ENCODE data around the gene CAV1.

Gene CAV1

DNA sequence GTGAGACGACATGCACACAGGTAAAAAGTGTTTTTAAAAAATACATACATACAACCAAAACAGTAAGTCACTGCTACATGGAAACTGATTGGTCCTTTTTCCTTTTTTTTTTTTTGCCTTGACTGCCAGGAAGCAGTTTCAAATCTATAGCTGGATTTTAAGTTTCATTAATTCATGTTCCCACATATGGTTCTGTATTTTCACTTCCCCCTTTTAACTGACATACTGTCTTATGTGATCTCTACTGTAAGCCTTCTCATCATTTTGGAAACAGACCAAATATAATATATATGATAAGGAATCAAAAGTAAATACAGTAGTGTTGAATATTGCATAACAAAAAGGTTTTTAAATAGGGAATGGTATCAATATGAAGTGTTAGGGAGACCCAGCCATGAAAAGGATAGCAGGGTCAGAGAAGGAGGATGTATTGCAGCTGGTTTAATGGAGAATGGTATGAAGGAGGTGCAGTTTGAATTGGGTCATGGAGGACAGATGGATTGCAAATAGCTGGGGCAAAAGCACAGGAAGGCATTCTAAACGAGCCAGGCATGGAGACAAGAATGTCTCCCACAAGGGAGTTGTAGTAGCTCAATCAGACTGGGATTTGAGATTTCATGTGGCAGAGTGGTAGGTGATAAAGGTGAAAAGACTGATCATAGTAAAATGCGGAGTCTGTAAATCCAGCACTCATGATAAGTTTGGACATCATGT, 5.4 kb downstream of the CAV1 start:
- DNase-seq (ENCODE audit: low read depth), result no peak

DNA sequence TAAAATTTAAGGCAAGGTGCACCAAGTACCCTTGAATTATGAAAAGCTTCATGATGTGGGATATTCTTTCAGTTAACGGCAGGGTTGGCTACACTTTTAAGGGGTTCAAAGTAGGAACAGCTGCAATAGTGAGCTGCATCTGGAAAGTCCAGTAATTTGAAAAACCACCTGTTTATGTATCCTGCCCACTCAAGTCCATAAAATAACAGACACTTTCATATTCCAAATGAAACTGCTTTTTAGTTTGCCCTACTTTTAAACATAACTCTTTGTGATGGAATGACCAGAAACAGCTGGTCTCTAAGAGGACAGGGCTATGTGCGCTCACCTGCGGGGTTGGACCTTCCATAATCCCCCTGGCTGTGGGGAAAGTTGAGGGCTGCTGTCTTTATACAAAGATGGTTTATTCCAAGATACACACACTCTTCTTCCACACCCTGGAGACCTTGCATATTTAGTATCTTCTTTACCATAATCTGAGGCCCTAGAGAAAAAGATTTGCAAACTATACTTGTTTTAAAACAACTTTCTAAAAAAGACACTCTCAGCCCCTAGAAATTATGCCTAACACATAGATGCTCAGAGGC, 7.4 kb downstream of the CAV1 start:
- DNase-seq (ENCODE audit: low read depth), result no peak

DNA sequence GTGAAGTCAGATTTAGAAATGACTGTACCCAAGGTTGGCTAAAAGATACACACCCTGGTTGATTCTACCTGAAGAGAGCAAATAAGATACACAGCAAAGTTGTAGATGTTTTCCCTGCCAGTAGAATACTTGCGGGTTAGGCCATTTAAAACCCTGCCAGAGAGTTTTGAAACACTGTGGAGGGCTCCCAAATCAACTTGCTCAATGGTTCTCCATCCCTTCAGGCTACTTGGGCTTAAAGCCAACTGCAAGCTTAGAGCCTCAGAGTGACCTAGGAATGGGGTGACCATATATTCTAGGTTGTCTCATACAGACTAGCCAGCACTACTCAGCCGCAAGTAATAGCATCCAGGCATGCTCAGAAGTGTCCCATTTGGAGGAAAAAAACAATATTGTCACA, 10.0 kb downstream of the CAV1 start:
- peak; percentile 55 for DNase-seq (ENCODE audit: low read depth)

DNA sequence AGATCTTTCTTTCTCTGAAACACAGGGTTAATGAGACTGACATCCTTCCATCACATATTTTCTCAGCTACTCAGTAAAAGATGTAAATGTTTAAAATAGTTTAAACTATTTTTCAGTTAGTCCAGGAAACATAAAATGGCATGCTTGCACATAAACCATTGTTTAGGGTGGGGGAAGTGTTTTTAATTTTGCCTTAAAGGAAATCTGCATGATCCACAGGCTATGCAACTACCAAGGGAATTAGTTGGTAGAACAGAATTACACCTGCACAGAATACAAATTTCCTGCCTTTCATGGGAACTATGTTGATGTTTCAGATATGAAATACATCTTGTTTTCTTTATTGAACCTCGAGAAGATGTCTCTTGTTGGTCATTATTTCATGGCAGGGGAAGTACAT, 10.6 kb downstream of the CAV1 start:
- no peak for DNase-seq (ENCODE audit: low read depth)

DNA sequence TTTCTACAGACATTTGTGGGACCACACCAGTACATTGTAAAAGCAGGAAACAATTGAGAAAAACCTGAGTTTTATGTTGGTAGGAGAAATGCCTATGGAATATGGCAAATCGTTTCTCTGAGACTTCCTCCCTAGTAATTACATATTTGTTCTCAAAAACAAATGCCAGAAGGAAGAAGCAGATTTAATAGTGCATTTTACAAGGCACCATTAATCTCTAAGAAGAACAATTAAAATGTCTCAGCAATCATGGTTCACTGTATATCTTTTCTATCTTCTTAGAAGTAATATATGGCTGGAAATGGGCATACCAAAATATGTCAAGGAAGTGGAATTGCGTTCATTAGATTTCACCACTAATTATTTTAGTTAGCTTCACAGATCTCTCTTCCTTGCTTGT, 13.3 kb downstream of the CAV1 start:
- DNase-seq (ENCODE audit: low read depth), result no peak

DNA sequence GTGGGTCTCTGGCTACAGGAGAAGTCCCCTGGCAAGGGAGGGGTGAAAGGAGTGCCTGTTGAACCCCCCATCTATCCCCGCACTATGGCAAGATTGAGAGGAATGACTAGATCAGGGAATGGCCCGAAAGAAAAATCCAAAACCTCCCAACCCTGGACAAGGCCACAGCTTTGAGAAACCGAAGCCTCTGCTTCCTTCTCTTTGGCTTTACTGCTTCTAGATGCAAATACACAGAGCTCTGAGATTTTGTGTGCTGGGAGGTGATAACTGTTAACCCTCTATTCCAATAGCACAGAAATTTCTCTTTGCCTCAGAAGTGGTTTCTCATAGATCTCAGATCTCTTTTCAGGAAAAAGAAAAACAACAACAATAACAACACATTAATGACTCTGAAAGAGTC, 15.0 kb downstream of the CAV1 start:
- no peak for DNase-seq (ENCODE audit: low read depth)

DNA sequence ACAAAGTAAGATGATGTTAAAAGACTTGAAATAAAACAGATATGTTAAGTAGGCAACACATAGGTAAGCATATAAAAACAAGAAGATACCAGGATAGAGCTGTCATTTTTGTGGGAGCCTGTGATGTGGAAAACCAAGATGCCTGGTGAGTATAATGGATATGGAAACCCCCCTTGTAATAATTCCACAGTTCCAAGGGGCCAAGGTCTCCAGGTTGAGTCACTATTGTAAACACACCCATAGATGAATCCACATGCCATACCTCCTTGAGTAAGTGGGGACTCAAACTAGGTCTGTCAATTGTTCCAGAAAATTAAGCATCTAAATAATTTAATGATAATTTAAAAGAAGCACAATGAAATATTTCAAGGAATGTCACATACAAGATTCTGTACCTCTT, 15.9 kb downstream of the CAV1 start:
- no peak for DNase-seq (ENCODE audit: low read depth)

DNA sequence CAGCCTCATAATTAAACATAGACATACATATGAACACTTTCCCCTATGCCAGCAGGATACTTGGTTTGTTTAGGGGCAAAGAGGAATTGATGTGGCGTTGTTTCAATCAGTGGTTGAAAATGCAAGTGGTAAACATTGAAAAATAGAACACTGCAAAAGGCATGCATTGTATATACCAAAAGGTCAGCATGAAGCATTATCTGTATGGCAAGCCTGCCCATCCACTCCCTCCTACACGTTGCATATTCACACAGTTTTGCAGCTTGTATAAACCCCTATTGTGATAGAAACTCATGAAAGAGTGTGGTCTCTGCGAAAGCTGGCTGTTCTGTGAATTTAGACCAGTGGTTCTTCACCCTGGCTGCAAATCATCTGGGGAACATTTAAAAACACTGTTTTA, 17.1 kb downstream of the CAV1 start:
- DNase-seq (ENCODE audit: low read depth), result no peak

DNA sequence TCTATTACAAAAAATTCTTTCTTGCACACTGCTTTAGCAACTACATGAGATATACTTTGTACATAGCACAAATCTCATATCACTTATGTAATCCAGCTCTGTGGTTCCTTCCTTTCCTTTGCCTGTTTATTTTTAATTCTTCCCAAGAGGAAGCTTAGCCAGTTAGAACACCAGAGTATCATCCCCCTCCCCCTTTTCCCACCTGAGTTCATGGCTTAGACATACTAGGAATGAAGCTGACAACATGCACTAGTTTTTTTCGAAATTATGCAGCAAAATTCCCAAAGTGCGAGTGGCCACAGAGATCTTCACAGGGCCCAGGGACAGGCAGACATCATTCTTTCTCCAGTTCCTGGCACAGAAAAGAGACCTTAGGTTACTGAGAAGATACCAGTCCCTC, 17.8 kb downstream of the CAV1 start:
- peak; percentile 68 for DNase-seq (ENCODE audit: low read depth)

DNA sequence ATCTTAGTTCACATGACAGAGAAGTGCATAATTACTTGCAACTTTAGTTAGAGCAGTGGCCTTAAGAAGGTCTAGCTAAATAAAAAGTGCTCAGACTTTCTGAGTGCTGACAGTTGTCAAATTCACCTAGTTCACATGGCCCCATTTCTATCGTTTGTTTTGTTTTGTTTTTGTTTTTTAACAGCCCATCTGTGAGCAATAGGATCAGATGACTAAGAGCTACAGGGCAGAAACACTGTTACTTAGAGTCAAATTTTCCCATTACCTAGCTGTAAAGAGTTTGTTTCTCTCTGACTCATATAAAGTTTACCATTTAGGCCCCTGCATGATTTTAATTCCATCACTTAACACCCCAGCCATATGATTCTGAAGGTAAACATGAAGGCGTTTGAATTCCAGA, 18.8 kb downstream of the CAV1 start:
- peak; percentile 84 for DNase-seq (ENCODE audit: low read depth)

DNA sequence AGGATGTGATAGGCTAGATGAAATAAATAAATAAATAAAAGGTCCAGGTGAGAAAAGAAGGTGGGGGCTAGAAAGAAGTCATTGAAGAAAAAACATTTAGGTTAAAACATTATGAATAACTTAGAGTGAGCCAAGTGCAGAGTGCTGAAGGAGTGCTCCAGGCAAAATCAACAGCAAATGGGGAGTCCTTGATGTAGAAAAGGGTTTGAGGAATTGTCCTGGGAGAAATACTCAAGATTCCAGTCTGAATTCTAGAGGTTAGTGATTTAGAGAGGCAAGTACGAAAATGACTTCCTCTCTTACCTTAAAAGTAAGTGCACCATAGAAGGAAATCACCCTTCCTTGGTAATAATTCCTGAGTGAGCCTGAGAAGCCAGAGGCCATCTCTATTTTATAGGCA, 19.7 kb downstream of the CAV1 start:
- DNase-seq (ENCODE audit: low read depth), result no peak

DNA sequence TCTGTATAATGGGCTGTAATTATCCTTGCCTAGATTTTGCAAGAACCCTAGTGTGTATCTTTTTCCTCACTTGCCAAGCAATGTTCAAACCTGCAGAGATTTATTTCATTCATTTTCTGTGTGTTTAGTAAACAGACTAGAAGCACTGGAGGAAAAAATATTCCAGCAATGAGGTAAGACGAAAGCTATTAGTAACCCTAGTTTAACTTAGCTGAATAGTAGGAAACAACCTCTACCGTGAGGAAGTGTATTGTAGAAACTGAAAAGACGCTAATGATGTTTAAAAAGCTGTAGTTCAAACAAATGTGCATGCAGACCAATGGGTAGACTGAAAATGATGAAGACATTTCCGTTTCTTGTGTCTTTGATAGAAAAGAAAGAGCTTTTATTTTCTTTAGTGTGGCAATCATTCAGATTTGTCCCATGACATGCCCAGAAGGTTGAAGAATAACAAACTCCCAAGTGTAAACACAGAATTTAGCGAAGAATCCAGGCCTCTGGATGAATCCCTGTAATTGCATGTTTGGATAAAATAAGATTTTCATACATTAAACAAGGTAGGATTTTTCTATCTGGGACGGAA, 20.7 kb downstream of the CAV1 start:
- DNase-seq (ENCODE audit: low read depth), result no peak

DNA sequence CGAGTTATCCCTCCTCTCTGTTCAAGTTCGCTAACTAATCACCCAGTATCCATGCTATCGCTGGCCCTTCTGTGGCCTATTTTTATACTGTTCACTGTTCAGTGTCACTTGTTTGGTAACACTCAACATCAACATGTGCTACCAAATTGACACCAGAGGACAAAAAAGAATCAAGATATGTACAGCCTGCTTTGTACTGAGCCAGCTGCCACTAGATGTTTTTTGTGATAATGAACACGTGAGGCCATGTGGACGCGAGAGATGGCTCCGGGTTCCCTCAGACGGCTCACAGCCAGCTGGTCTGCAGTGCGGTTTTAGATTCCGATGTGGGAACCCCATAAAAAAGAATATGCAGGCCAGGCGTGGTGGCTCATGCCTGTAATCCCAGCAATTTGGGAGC, 21.2 kb downstream of the CAV1 start:
- DNase-seq (ENCODE audit: low read depth), result no peak

DNA sequence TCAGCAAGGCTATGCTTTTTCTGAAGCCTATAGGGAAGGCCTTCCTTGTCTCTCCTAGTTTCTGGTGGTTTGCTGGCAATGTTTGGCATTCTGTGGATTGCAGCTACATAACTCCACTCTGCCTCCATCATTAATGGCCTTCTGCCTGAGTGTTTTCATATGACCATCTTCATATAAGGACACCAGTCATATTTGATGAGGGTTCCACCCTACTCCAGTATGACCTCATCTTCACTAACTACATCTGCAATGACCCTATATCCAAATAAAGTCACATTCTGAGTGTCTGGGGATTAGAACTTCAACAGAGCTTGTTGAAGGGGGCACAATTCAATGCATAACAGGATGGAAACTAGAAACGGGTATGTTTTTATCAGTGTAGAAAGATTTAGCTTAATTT, 22.1 kb downstream of the CAV1 start:
- DNase-seq (ENCODE audit: low read depth), result no peak

DNA sequence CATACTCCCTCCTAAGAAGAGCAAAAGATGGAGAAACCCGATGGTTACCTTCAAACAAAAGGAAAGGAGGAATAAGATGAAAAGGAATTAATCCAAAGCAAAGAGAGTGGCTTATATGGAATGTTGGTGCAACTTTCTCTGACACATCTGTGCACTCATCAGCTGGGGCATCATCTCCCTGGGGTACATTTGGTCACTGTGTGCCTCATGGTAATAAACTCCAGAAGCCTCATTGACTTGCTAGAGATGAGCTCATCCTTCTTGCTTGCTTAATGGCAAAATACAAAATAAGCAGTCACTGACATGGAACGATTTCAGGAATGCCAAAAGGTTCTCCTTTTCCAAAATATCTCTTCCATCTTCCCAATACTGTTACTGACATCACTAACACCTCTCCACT, 22.5 kb downstream of the CAV1 start:
- peak; percentile 52 for DNase-seq (ENCODE audit: low read depth)

DNA sequence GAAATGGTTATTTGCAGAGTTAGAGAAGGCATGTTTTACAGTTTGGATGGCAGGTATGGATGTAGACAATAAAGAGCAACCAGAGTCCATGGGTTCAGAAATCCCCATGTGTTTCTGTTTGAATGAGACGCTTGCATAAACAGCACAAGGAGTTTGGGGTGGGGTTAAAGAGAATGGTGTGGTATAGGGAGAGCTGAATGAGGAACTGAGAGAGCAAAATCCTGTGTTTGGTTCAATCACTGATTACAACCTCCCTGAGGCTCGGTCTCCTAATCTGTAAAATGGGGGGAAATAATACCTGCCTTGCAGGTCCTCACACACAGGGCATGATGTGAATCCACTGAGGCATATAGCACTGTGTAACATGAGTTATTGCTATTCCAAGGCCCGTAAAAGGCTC, 23.7 kb downstream of the CAV1 start:
- no peak for DNase-seq (ENCODE audit: low read depth)

DNA sequence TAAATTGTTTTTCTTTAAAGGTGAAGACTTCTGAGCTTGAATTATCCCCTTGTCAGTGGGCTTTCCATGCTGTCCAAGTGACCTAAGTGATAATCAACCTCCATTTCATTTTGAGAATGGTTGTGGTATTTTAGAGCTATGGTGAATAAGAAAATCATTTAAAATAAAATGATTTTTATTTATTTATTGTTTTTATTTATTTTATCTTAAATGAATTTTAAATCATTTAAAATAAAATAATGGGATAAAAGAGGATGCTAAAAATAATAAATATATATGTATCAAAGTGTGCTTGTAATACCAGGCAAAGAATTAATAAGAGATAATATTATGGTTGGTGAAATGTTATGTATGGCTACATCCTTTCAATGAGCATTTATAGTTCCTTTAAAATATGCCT, 24.5 kb downstream of the CAV1 start:
- no peak for DNase-seq (ENCODE audit: low read depth)

DNA sequence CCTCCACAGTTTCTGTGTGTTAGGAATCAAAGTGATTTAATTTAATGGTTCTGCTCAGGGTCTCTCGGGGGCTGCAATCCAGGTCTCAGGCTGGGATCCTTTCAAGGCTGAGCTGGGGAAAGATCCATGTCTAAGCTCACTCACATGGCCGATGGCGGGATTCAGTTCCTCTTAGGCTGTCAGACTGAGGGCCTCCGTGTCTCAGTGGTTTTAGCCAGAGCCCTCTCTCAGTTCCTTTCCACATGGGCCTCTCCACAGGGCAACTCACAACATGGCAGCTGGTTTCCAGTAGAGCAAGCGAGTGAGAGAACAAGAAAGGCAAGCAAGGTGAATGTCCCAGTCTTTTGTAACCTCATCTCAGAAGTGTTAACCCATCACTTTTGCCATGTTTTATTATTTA, 26.9 kb downstream of the CAV1 start:
- DNase-seq (ENCODE audit: low read depth), result no peak

DNA sequence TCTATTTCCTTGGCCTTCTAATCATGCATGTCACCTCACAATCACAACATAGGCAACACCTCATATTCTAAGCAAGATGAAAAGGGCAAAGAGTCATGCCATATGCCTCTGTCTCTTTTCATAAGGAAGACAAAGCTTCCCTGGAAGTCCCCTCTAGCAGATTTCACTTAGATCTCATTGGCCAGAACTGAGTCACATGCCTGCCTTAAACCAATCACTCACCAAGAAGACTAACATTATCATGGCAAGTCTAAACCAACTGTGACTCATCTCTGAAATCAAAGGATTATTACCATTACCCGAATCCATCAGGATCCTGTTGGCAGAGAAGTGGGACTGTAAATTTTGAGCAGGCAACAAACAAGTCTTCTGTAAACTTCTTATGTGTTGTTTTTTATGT, 27.8 kb downstream of the CAV1 start:
- DNase-seq (ENCODE audit: low read depth), result peak; percentile 66

DNA sequence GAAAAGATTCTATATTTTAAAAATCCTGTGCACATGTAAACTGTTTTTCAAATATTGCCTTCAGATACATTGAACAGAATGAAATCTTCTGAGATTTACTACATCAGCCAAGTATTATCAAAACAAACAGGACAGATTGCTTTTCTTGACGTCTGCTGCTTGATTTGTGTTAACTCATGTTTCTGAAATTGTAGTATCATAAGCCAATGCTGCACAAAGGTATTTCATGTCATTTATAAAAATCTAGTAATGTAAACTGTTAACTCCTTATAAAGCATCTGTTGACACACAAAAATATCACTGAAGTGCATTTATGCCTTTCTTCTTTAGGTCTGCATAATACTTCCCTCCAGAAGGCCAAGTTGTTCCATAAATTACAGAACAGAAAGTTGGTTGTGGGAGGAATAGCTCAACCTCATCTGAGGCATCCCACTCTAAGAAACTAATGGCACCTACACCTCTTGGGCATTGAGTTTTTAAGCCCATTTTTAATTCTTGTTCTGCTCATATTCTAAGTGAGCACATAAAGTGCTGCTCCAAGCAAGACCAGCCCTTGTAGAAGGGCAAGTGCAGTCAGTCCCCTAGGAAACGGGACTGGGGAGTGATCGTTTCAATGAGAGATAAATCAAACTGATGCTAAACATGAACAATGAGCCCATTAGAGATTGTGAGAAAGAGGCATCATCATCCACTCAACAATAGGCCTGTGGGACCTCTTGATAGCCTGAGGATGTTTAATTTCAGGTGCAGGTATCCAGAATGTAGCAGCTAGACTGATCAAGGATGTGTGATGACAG, 28.5 kb downstream of the CAV1 start:
- DNase-seq (ENCODE audit: low read depth), result no peak

DNA sequence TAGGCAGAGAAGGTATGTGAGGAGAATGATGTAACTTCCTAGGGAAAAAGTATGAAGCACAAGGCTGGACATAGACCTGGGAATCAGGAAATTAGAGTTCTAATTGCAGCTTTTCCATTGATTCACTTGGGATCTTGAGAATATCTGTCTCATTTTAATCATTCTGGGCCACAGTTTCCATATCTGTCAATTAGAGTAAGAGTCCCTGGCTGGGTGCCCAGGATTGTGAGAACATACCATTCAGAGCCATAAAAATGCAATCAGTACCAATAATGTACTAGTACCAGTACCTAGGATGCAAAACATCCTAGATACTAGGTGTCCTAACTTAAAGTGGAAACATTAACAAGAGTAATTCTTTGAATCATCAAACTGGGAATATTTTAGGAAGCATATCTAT, 29.6 kb downstream of the CAV1 start:
- peak; percentile 60 for DNase-seq (ENCODE audit: low read depth)

DNA sequence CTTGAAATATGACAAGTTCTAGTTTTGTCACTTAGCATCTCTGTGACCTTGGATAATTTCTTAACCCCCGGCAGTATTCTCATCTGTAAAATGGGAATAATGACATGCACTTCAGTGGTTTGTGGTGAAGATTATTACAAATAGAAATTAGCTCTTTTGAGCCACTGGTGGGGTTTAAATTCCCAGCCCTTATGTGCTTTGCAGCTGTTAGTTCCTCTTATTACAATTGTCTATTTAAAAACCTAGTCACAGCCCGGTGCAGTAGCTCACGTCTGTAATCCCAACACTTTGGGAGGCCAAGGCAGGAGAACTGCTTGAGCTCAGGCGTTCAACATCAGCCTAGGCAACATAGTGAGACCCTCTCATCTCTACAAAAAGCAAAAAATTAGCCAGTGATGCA, 30.1 kb downstream of the CAV1 start:
- DNase-seq (ENCODE audit: low read depth), result no peak

DNA sequence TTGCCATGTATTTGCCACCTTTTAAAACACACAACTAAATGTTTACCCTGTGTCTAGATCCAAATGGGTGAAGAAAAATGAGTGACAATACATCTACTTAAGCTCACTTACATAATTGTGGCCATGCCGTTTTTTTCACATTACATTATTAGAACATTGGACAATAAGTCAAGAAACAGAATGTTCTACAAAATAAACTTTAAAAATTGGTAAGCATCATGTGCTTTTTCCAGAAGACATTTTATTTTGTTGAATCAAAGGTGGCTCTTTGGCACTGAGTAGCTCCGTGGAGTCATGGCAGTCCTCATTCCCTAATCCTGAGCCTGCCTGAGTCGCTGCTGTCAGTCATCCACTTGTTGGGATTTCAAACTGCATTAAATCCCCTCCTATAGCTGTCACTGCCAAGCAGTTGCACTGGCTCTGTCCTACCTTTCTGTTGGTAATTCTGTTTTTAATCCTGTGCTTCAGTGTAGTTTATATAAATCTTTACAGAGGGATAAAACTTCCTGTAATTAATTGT, 32.3 kb downstream of the CAV1 start:
- no peak for DNase-seq (ENCODE audit: low read depth)
